B cell (primary cell): ENCODE data around the gene SCN2B. TPM values are rescaled to one million over a fixed set of nuclear protein-coding genes. Genes with fewer than 3 reads are reported as not detected.

ENCODE experiments used
- ATAC-seq: fragments of 200-7000 bp; cut with Tn5 transposase; one replicate; pipeline ENCODE4 v1.10.0; 2021; ENCODE audit warnings: low read depth, mild to moderate bottlenecking, moderate number of reproducible peaks, moderate library complexity
- CTCF ChIA-PET: fragments of 350-600 bp; sonication (Branson Sonifier 250); formaldehyde crosslinking; loops from one replicate; lab custom pipeline; 2021; ENCODE audit warnings: antibody characterized with exemption, inconsistent platforms; lab: Charles Lee
- POLR2A ChIA-PET: fragments of 350-600 bp; sonication (Branson Sonifier 250); formaldehyde crosslinking; loops from one replicate; lab custom pipeline; 2021; ENCODE audit warnings: antibody characterized with exemption; lab: Charles Lee
- DNase-seq: peaks from one replicate; pipeline ENCODE4 v3.0.0; 2013
- H2AFZ ChIP-seq: 2 replicates; pipeline ENCODE4 v1.6.1; 2012; ENCODE audit warnings: mild to moderate bottlenecking, low read depth, low read length; ENCODE audit not compliant: insufficient read depth, poor library complexity, severe bottlenecking
- H3K27ac ChIP-seq, 2 donors: 1 replicate in 1 of 2; 2 replicates in 1 of 2; pipeline ENCODE4 v1.5.1; 2012 to 2013; ENCODE audit warnings: low read length in 2 of 2, mild to moderate bottlenecking in 2 of 2, moderate library complexity in 1 of 2
- H3K27me3 ChIP-seq, 4 experiments: fragments of 200-600 bp in 1 of 4; sonication (generic) in 1 of 4; replicated peaks in 1 of 4; 1 replicate in 2 of 4; 2 replicates in 2 of 4; pipeline versions ENCODE4 v1.6.1 to v1.7.0; 2013 to 2016; ENCODE audit warnings: low read length in 3 of 4, mild to moderate bottlenecking in 2 of 4, mixed read lengths in 1 of 4, moderate library complexity in 1 of 4; ENCODE audit not compliant: insufficient read depth in 4 of 4, control insufficient read depth in 3 of 4; ENCODE audit errors: control extremely low read depth in 1 of 4
- H3K36me3 ChIP-seq, 2 experiments: replicated peaks in 1 of 2; 1 replicate in 1 of 2; 2 replicates in 1 of 2; pipeline versions ENCODE4 v1.6.1 to v1.7.1; 2013; ENCODE audit warnings: low read length in 1 of 2; ENCODE audit not compliant: insufficient read depth in 2 of 2, control insufficient read depth in 1 of 2; ENCODE audit errors: control extremely low read depth in 1 of 2, extremely low read depth in 1 of 2
- H3K4me1 ChIP-seq, 2 donors: fragments of 200-600 bp in 1 of 2; sonication (generic) in 1 of 2; 1 replicate in 1 of 2; 2 replicates in 1 of 2; pipeline versions ENCODE4 v1.5.1 to v1.6.1; 2013 to 2017; ENCODE audit warnings: low read length in 2 of 2; ENCODE audit not compliant: control insufficient read depth in 2 of 2, insufficient read depth in 2 of 2
- H3K4me2 ChIP-seq: replicated peaks from 2 replicates; pipeline ENCODE3; 2012; ENCODE audit warnings: mild to moderate bottlenecking, low read depth, low read length; ENCODE audit not compliant: poor library complexity, severe bottlenecking
- H3K4me3 ChIP-seq, 5 experiments: fragments of 200-600 bp in 1 of 5; sonication (generic) in 1 of 5; 1 replicate in 3 of 5; 2 replicates in 2 of 5; pipeline versions ENCODE4 v1.5.1 to v1.7.0; 2011 to 2016; ENCODE audit warnings: low read length in 4 of 5, mild to moderate bottlenecking in 4 of 5, low read depth in 2 of 5, control low read depth in 1 of 5, moderate library complexity in 1 of 5; ENCODE audit not compliant: insufficient read depth in 1 of 5; ENCODE audit errors: control extremely low read depth in 1 of 5, extremely low read depth in 1 of 5
- H3K79me2 ChIP-seq: fragments of 200-600 bp; sonication (generic); one replicate; pipeline ENCODE4 v1.6.0; 2016; ENCODE audit warnings: low read length; ENCODE audit not compliant: control insufficient read depth, insufficient read depth
- H3K9ac ChIP-seq: fragments of 200-600 bp; sonication (generic); 2 replicates; pipeline ENCODE4 v1.6.1; 2017; ENCODE audit warnings: mild to moderate bottlenecking, low read length, moderate library complexity
- H3K9me3 ChIP-seq, 3 donors: one replicate each; pipeline versions ENCODE4 v1.6.1 to v1.7.1; 2013; ENCODE audit warnings: low read length in 2 of 3; ENCODE audit not compliant: control insufficient read depth in 2 of 3, insufficient read depth in 1 of 3; ENCODE audit errors: control extremely low read depth in 1 of 3
- H4K20me1 ChIP-seq: 2 replicates; pipeline ENCODE4 v1.6.0; 2012; ENCODE audit warnings: mild to moderate bottlenecking, low read length; ENCODE audit not compliant: insufficient read depth, control insufficient read depth, poor library complexity, severe bottlenecking
- H3K27ac Mint-ChIP-seq: one replicate; pipeline ENCODE4 v1.8.0; 2021; ENCODE audit warnings: mixed read lengths
- H3K27me3 Mint-ChIP-seq: one replicate; pipeline ENCODE4 v1.8.0; 2021; ENCODE audit warnings: mixed read lengths
- H3K4me1 Mint-ChIP-seq: one replicate; pipeline ENCODE4 v1.8.0; 2021; ENCODE audit warnings: mixed read lengths
- H3K4me3 Mint-ChIP-seq: one replicate; pipeline ENCODE4 v1.8.0; 2021; ENCODE audit warnings: mixed read lengths
- H3K9me3 Mint-ChIP-seq: one replicate; pipeline ENCODE4 v1.8.0; 2022; ENCODE audit warnings: mixed read lengths; ENCODE audit not compliant: insufficient read depth
- CTCF ChIP-seq: fragments of 200-600 bp; IDR thresholded peaks from one replicate; pipeline ENCODE4 v1.8.0; 2022; ENCODE audit warnings: antibody characterized with exemption, mild to moderate bottlenecking
- EZH2 ChIP-seq: IDR thresholded peaks from 2 replicates; pipeline ENCODE4 v1.6.1; 2012; ENCODE audit warnings: borderline replicate concordance, low read depth, mild to moderate bottlenecking, moderate library complexity, low read length; ENCODE audit not compliant: insufficient read depth, poor library complexity, severe bottlenecking
- WGBS: methylation state at CpG from one replicate; pipeline ENCODE4 v1.1.5; 2013; ENCODE audit warnings: missing lambda C conversion rate; ENCODE audit not compliant: insufficient coverage; 5-methylcytosine and 5-hydroxymethylcytosine counted together
- intact Hi-C: fragments of 100-400 bp; cut with micrococcal nuclease; formaldehyde crosslinking; loops from one replicate; pipeline ENCODE4 v1.10.0; 2022
- polyA plus RNA-seq: library from polyadenylated mRNA; depleted of rRNA; stranded (reverse); fragments of >200 nt; gene quantifications from 2 replicates; pipeline ENCODE4 v1.2.3, GENCODE V29; 2012
- total RNA-seq, 2 donors: library from RNA; stranded (reverse); fragments of 120-200 nt in 1 of 2; gene quantifications; 1 replicate in 1 of 2; 2 replicates in 1 of 2; pipeline versions ENCODE4 v1.2.3 to v1.2.4, GENCODE V29; 2013 to 2022

The SCN2B gene
- total and polyA plus RNA-seq, 2 donors (not counting 1 experiment from before 2014, with no cell fraction given) = not detected

GRCh38 chr11:118210323-118210722, 33.9 kb upstream of the SCN2B start:
- H3K27ac ChIP-seq = no peak overlapping the region
- H3K9me3 ChIP-seq = no peaks in the 10 kb centered on the region
- Mint-ChIP-seq H3K9me3 (no peaks in the 10 kb centered on the region), H3K4me3 (no peak overlapping the region), H3K27ac (no peak overlapping the region), H3K27me3 (peaks cover 36% of the 10 kb centered on the region), H3K4me1 (peaks cover 51% of the 10 kb centered on the region)
- 91% methylated on average over 3 of the region's 7 CpGs for WGBS
- no peak overlapping the region for H3K4me2 ChIP-seq
- peaks cover 46 to 49% of the 10 kb centered on the region in 2 donors for H3K4me1 ChIP-seq
- no peak overlapping the region for H3K4me3 ChIP-seq
- no peak for DNase-seq
- ATAC-seq = no peak
- H2AFZ ChIP-seq = no peak overlapping the region
- TF ChIP-seq CTCF = no peak
- no peak for TF ChIP-seq EZH2
- H3K27me3 ChIP-seq = no peaks in the 10 kb centered on the region
- ChIA-PET CTCF (interaction anchor here (3.7 kb wide), 1 partner anchor 11 kb away, joined by 21 read pairs; no protein-coding TSS in a partner anchor), POLR2A (no interaction called here)
- no peaks in the 10 kb centered on the region for H3K36me3 ChIP-seq
- H4K20me1 ChIP-seq = no peaks in the 10 kb centered on the region
- H3K79me2 ChIP-seq = no peaks in the 10 kb centered on the region
- no peak overlapping the region for H3K9ac ChIP-seq
- intact Hi-C loops = loop anchor here (5.0 kb wide), 1 partner anchor 42 kb away; the partner anchor contains the start of gene MPZL3

- WGBS = 64% methylated on average over 2 of the region's 3 CpGs
- H3K79me2 ChIP-seq = no peaks in the 10 kb centered on the region
- H3K9ac ChIP-seq = no peak overlapping the region
- H3K4me3 ChIP-seq = no peak overlapping the region
- no peak overlapping the region for H2AFZ ChIP-seq
- H3K27me3 ChIP-seq = no peaks in the 10 kb centered on the region
- H3K4me3 Mint-ChIP-seq = no peak overlapping the region
- H3K9me3 ChIP-seq = no peaks in the 10 kb centered on the region
- no peaks in the 10 kb centered on the region for H3K9me3 Mint-ChIP-seq
- no peaks in the 10 kb centered on the region for H3K36me3 ChIP-seq
- peaks cover 38% of the 10 kb centered on the region for H3K4me1 Mint-ChIP-seq
- TF ChIP-seq EZH2 (no peak), CTCF (no peak)
- intact Hi-C loops = loop anchor here (5.0 kb wide), 1 partner anchor 33 kb away; no protein-coding TSS in a partner anchor
- H3K27ac ChIP-seq = no peak overlapping the region
- peaks cover 34 to 36% of the 10 kb centered on the region in 2 donors for H3K4me1 ChIP-seq
- CTCF ChIA-PET = interaction anchor here (1.0 to 3.7 kb wide), 3 partner anchors 10 to 142 kb away, joined by 3 to 21 read pairs (median 4); no protein-coding TSS in a partner anchor
- H3K4me2 ChIP-seq = no peak overlapping the region
- no peaks in the 10 kb centered on the region for H4K20me1 ChIP-seq
- DNase-seq (no peak), ATAC-seq (no peak)
- POLR2A ChIA-PET = no interaction called here
- peaks cover 32% of the 10 kb centered on the region for H3K27me3 Mint-ChIP-seq
- H3K27ac Mint-ChIP-seq = no peak overlapping the region
These were observed 32.6 kb upstream of the SCN2B start for GRCh38 chr11:118209033-118209432.
